GM18505 (cell line): ENCODE measurements around the gene PATZ1.

Experiments used
- ATAC-seq: cut with Tn5 transposase; IDR thresholded peaks from one replicate; pipeline ENCODE4 v1.9.1; 2021; ENCODE audit not compliant: unreplicated experiment
- POLR2A ChIP-seq: IDR thresholded peaks from 4 replicates; pipeline ENCODE4 v1.6.1; 2011; ENCODE audit warnings: borderline replicate concordance; ENCODE audit not compliant: insufficient read depth, insufficient read length; ENCODE audit errors: extremely low read depth

The PATZ1 gene

GRCh38 chr22:31346733-31347250, 646 bp upstream of the PATZ1 start:
- ATAC-seq: no peak
- TF ChIP-seq POLR2A: no peak

DNA sequence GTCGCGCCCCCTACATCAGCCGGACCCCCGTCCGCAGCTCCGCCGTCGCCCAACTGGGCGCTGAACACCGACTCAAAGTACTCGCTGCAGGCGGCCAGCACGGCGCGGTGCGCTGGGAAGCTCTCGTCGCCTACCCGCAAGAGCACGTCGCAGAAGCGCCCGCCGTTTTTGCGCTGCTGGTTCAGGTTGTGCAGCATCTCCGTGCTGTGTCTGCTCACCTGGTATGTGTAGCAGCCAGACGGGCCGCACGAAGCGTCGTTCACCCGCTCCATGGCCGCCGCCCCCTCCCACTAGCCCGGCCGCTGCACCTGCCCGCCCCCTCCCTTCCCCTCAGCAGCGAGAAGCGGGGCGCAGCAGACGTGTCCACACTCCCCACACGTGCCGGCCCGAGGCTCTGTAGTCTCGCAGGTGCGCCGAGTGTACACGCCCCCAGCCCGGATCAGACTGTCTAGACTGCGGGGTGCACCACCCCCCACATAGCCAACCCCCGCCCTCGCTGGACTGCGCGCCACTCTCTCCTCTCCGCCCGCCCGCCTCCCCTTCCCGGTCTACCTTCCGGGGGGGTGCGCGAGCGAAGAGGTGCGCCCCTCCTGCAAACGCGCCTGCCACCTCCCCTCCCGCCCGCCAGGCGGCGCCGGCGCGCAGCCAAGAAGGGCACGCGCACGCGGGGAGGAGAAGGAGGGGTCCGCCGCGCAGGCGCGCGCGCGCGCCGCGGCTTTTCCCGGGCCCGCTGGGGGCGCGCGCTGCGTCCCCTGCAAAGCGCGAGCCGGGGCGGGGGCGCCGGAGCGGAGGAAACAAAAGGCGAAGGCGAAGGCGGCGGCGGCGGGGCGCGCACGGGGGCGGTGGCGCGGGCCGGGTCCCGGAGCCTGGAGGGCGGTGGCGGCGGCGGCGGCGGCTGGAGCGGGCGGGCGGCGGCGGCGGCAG, 553 bp downstream of the PATZ1 start:
- no peak for TF ChIP-seq POLR2A
- peak; percentile 48 for ATAC-seq

- no peak for ATAC-seq
- TF ChIP-seq POLR2A: peak; percentile 20
Observed at GRCh38 chr22:31344578-31345330, 1.4 kb downstream of the PATZ1 start.

GRCh38 chr22:31344256-31344577, 1.9 kb downstream of the PATZ1 start:
- no peak for TF ChIP-seq POLR2A
- no peak for ATAC-seq

GRCh38 chr22:31343235-31344191, 2.6 kb downstream of the PATZ1 start:
- TF ChIP-seq POLR2A: peak; percentile 24
- no peak for ATAC-seq

- TF ChIP-seq POLR2A: no peak
- no peak for ATAC-seq
Observed at GRCh38 chr22:31342389-31343140, 3.6 kb downstream of the PATZ1 start.

- no peak for ATAC-seq
Observed at GRCh38 chr22:31341386-31342088, 4.6 kb downstream of the PATZ1 start.

GRCh38 chr22:31340765-31341247, 5.3 kb downstream of the PATZ1 start:
- no peak for ATAC-seq
- TF ChIP-seq POLR2A: no peak

More at GRCh38 chr22:31341386-31342088, 4.6 kb downstream of the PATZ1 start:
- no peak for TF ChIP-seq POLR2A

DNA sequence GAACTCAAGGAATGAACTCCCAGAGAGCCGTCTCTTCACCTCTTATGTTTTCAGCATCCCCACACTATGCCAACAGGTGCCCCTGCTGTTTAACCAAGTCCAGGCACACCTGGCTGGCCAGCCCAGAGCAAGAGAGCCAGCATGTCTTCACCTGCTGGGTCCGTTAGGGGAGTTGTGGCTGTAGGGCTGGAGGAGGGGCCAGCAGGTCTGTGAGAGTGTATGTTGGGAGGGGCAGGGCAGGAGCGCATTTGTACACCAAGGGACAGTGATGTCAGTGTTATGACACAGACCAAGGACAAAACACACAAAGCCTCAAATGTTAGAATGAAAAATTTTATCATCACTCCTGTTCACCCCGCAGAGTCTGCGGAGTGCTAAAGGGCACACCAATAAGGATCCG, 5.8 kb downstream of the PATZ1 start:
- no peak for TF ChIP-seq POLR2A

GRCh38 chr22:31339148-31339832, 6.9 kb downstream of the PATZ1 start:
- TF ChIP-seq POLR2A: no peak
- no peak for ATAC-seq

More for the DNA sequence above, 5.8 kb downstream of the PATZ1 start:
- ATAC-seq: no peak

DNA sequence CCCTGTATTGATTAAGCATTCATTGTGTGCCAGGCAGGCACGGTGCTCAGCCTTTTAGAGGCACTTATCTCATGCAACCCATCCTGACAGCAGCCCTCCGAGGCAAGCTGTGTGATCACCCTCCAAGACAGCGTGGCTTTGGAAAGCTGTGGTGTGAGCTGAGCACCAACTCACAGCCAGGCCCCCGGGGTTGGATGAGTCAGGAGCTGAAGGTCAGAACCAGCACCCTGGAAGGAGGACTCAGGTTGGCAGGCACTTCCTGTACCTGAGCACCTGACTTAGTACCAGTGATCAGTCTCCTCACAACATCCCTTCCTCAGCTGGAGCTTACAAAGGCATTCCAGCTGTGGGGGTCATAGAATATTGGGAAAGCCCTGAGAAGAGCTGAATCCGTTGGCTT, 9.0 kb downstream of the PATZ1 start:
- TF ChIP-seq POLR2A: no peak
- ATAC-seq: no peak
